C4-2B (cell line): ENCODE results near the gene JADE1.

Source experiments
- H3K27ac ChIP-seq: fragments of 450-650 bp; 2 replicates; pipeline ENCODE4 v1.5.1; 2017
- ZFX ChIP-seq: fragments of 450-650 bp; IDR thresholded peaks from 2 replicates; pipeline ENCODE4 v1.6.1; 2017
- TF ChIP-seq, protein P1 (sequence below): fragments of 450-650 bp; conservative IDR thresholded peaks from 2 replicates; pipeline ENCODE4 v1.5.1; 2017; ENCODE audit warnings: mild to moderate bottlenecking

JADE1 gene

DNA sequence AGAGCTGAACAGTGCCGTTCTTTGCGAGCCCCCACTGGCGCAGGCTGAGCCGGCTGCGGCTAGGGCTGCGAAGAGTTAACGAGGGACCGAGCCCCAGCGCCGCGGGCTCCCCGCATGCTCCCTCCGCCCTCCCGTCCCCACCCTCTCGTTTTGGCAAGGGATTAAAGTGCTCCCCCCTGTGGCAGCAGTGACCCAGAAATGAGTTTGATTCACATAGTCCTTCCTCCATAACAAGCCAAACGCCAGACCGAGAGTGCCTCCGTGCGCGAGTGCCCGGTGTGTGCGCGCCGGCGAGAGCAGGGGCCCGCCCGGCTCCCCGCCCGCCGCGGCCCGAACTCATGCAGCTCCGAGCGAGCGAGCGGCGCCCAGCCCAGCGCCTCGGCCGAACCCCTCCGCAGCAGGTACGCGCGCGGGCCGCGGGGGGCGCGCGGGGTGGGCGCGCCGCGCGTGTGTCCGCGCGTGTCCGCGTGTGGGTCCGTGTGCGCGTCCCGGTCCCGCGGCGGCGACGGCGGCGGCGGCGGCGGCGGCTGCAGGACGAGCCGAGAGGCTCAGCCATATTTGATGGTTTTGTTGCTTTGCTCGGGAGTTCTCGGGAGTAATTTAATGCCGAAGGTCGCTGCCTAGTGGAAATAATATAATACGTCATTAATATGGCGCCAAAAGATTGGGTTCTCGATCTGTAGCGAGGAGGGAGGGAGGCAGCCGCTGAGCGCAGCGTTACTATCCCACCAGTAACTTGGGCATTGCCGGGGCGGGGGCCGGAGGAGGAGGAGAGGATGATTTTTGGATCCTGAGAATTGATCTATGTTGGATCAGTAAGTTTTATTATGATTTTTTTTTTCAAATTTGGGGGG, at the start of gene JADE1:
Gene JADE1 (plus strand): TSS at position 224 of the 854 bp plus-strand sequence. CDS start 22,059 bp downstream, outside the sequence.
- peak within 1 kb of the TSS; percentile 88 for H3K27ac ChIP-seq
- TF ChIP-seq ZFX = peak; percentile 15; the same call in 1 of the 2 replicates
- TF ChIP-seq, protein P1, sequence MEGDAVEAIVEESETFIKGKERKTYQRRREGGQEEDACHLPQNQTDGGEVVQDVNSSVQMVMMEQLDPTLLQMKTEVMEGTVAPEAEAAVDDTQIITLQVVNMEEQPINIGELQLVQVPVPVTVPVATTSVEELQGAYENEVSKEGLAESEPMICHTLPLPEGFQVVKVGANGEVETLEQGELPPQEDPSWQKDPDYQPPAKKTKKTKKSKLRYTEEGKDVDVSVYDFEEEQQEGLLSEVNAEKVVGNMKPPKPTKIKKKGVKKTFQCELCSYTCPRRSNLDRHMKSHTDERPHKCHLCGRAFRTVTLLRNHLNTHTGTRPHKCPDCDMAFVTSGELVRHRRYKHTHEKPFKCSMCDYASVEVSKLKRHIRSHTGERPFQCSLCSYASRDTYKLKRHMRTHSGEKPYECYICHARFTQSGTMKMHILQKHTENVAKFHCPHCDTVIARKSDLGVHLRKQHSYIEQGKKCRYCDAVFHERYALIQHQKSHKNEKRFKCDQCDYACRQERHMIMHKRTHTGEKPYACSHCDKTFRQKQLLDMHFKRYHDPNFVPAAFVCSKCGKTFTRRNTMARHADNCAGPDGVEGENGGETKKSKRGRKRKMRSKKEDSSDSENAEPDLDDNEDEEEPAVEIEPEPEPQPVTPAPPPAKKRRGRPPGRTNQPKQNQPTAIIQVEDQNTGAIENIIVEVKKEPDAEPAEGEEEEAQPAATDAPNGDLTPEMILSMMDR = peak; percentile 72

DNA sequence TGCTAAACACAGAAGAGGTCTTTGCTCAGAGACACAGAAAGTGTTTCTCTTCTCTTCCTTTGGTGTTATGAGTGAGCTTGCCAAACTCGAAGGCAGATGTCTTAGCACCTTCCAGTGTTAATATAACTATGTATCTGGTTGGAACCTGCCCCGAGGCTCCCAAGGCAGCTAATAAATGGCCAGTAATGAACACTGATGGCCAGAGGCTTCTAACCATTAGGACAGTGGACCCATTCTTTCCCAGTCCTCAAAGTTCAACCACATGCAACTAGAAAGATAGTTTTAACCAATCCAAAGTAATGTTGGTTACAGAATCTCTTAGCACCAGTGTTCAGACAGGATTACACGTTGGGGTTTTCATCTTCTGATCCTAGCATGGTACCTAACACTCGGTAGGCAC, 42.7 kb upstream of the JADE1 start:
- H3K27ac ChIP-seq = no peak overlapping the region
- no peak for TF ChIP-seq ZFX
- TF ChIP-seq, protein P1 = no peak

DNA sequence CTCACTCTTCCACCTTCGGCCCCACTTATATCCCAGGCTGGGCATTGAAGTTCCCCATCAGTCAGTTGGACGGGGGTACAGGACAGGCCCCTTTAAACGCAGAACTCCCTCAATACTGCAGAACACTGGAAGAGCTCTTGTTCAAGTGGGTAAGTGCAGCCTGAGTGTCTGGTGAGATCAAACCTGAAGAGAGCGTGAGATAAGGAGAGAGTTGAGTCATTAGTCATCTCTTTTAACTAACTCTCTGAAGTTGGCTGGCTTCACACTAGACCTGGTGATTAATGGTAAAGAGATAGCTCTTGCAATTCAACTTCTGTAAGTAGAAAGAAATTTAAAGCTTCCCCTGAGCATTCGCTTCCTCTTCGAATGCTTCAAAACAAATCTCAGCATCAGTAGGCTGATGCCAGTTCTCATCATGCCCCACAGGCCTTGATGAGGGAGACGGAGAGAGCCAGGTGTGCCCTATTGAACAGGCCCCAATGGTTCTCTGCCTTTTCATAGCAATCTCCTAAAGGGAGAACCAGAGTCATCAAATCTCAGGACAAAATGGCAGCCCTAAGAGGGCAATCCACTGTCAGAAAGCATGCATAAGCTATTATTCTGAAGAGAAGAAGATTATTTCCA, 41.0 kb upstream of the JADE1 start:
- TF ChIP-seq ZFX = no peak
- TF ChIP-seq, protein P1 = no peak
- no peak overlapping the region for H3K27ac ChIP-seq

DNA sequence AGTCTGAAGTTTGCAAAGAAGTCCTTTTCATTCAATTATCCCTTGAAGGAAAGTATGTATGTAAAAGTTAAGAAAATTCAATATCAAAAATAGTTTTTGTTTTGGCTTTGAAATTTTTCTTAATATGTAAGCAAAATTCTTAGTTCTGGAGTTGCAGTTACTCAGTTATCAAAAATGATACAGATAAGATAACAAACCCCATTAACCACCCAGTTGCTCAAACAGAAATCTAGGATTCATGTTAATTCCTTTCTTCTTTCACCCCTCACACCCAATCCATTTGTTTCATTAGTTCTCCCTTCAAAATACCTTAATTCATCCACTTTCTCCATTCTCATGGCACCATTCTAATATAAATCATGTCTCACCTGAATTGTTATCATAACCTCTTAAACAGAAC, 40.5 kb upstream of the JADE1 start:
- TF ChIP-seq ZFX = no peak
- TF ChIP-seq, protein P1 = no peak
- H3K27ac ChIP-seq = no peak overlapping the region

DNA sequence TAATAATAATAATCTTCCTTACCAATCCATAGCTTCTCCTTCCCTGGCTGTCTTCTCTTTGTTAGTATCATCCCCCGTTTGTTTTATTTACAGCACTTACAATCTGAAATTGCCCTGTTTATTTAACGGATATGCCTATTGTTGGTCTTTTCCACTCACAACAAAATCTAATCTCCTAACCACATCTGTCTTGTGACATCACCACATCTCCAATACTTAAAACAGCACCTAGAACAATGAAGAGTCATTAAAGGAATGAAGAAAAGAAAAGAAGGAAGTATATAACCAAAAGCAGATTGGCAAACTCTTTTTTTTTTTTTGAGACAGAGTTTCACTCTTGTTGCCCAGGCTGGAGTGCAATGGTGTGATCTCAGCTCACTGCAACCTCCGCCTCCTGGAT, 38.7 kb upstream of the JADE1 start:
- TF ChIP-seq, protein P1 = no peak
- TF ChIP-seq ZFX = no peak
- H3K27ac ChIP-seq = no peak overlapping the region

DNA sequence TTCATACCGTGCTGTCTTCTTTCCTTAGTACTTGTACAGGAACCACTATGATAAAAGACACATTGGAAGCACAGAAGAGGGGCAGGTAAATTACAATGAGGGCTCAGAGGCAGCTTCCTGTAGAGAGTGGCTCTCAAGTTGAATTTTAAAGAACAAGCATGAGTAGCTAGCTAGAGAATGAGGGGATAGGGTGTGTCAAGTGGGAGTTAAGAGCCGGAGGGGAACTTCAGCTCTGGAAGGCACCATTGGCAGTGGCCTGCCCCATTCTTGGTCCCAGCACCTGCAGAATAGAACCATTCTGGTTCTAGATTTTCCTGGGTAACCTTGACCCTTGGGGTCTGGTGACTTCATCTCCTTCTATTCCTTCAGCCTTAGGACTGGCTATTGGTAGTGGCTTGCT, 34.0 kb upstream of the JADE1 start:
- TF ChIP-seq, protein P1 = no peak
- no peak for TF ChIP-seq ZFX
- H3K27ac ChIP-seq = no peak overlapping the region

DNA sequence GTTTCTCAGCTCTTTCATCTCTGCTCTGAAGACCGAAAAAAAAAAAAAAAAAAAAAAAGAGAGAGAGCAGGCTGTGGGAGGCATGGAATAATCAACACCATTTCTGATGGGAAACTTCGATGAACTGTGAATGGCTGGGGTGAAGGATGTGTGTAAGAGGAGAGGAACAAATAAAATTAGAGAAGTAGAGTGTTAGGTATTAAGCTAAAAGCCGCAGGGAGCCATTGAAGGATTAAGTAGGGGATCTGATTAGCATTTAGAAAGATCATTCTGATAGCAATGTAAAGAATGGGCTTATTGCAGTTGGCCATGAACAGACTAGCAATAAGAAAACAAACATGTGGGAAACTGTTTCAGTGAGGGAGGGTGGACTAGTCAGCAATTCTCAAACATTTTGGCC, 33.6 kb upstream of the JADE1 start:
- TF ChIP-seq ZFX = no peak
- TF ChIP-seq, protein P1 = no peak
- no peak overlapping the region for H3K27ac ChIP-seq
